Stimulated activated CD8-positive, alpha-beta memory T cell treated with anti-CD3 and anti-CD28 coated beads, Interleukin-7, amount 100 ng/mL, for 4 hours (primary cell): Measurements from ENCODE around the gene FARSB.

Experiments
- DNase-seq, 2 donors: peaks; one replicate each; pipeline ENCODE4 v3.0.0-alpha.2; 2020; ENCODE audit warnings: low read depth in 2 of 2

Gene FARSB

GRCh38 chr2:222561151-222561550 lies 94.7 kb downstream of the FARSB start:
- DNase-seq: no peak

- DNase-seq: no peak
These were observed 101.4 kb downstream of the FARSB start for GRCh38 chr2:222554517-222554916.

- DNase-seq: no peak
These were observed 106.9 kb downstream of the FARSB start for GRCh38 chr2:222548992-222549391.

- DNase-seq: no peak
These were observed 108.8 kb downstream of the FARSB start for GRCh38 chr2:222547083-222547482.

GRCh38 chr2:222545823-222546795 lies 109.8 kb downstream of the FARSB start:
- no peak for DNase-seq

GRCh38 chr2:222544661-222545060 lies 111.2 kb downstream of the FARSB start:
- no peak for DNase-seq

- no peak for DNase-seq
These were observed 117.4 kb downstream of the FARSB start for GRCh38 chr2:222538535-222538934.

- no peak for DNase-seq
These were observed 120.4 kb downstream of the FARSB start for GRCh38 chr2:222535477-222535876.

- DNase-seq: no peak
These were observed 123.6 kb downstream of the FARSB start for GRCh38 chr2:222532315-222532714.

- DNase-seq: no peak
These were observed 129.2 kb downstream of the FARSB start for GRCh38 chr2:222526480-222527277.

GRCh38 chr2:222525811-222526210 lies 130.1 kb downstream of the FARSB start:
- no peak for DNase-seq

- DNase-seq: no peak
These were observed 131.9 kb downstream of the FARSB start for GRCh38 chr2:222523783-222524544.

- DNase-seq: no peak
These were observed 133.8 kb downstream of the FARSB start for GRCh38 chr2:222522082-222522481.

- no peak for DNase-seq
These were observed 134.8 kb downstream of the FARSB start for GRCh38 chr2:222521099-222521498.
